ENCODE results near the gene TENM3.
"Not testable (repeated sequence)": the region's sequence is repeated elsewhere in the genome, so short reads cannot be mapped to it uniquely, and the experiment has no call there.

TENM3 gene

DNA sequence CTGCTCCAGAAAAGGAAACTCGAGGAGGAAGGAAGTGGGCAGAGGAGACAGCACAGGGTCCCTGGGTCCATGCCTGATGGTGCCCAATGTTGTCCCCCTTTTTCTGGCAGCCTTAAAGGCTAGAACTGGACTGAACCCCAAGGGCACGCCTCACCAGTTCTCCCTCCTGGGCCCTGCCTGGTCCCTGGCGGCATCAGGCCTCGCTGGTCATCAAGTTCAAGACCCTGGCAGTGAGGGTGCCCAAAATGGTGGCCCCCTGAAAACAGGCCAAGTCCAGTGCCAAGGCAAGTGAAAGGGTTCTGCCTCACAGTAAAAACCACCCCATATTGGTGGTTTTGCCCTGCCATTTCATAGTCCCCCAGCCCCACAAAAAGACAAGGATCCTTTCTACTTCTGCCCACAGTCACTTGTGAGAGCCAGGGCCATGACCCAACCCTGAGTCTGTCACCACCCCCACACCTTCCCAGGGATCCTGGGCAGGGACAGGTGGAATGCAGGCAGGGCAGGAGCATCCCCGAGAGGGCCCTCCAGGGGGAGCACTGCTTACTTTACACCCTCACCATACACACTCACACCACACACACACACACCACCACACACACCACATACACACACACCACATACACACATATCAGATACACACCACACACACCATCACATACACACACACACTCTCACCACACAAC lies 566.4 kb downstream of the TENM3 start:
- Mint-ChIP-seq H3K27me3 (peaks cover 1% of the 10 kb centered on the region), H3K9me3 (peaks cover 8% of the 10 kb centered on the region), H3K4me3 (no peak overlapping the region), H3K27ac (peak overlapping the region; percentile 46), H3K36me3 (no peaks in the 10 kb centered on the region), H3K4me1 (peaks cover 21% of the 10 kb centered on the region)

DNA sequence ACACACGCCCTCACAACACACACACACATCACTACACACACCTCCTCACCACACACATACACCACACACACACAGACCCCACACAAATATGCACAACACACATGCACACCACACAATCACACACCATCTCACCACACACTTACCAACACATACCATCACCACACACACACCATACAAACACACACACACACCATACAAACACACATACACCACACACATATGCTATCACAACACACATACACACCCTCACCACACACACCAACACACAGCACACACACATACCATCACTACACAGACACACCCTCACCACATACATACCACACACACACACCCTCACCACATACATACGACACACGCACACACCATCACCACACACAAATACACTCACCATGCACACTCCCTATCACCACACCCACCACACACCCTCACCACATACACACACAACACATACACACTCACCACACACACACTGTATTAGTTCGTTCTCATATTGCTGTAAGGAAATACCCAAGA lies 567.0 kb downstream of the TENM3 start:
- peaks cover 8% of the 10 kb centered on the region for H3K9me3 Mint-ChIP-seq
- H3K4me1 Mint-ChIP-seq = peaks cover 21% of the 10 kb centered on the region
- no peaks in the 10 kb centered on the region for H3K36me3 Mint-ChIP-seq
- no peak overlapping the region for H3K4me3 Mint-ChIP-seq
- H3K27me3 Mint-ChIP-seq = peaks cover 1% of the 10 kb centered on the region
- H3K27ac Mint-ChIP-seq = no peak overlapping the region

DNA sequence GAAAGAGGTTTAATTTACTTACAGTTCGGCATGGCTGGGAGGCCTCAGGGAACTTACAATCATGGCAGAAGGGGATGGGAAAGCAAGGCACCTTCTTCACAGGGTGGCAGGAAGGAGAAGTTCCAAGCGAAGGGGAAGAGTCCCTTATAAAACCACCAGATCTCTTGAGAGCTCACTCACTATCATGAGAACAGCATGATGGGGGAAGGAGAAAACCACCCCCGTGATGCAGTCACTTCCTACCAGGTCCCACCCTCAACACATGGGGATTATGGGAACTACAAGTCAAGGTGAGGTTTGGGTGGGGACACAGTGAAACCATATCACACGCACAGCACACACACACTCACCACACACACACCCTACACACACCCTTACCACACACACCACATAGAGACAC lies 569.7 kb downstream of the TENM3 start:
- Mint-ChIP-seq H3K9me3 (peaks cover 8% of the 10 kb centered on the region), H3K27me3 (no peaks in the 10 kb centered on the region), H3K4me3 (no peak overlapping the region), H3K36me3 (no peaks in the 10 kb centered on the region), H3K27ac (no peak overlapping the region), H3K4me1 (peaks cover 15% of the 10 kb centered on the region)

- H3K36me3 Mint-ChIP-seq, H3K4me3 Mint-ChIP-seq, H3K4me1 Mint-ChIP-seq, H3K27ac Mint-ChIP-seq, H3K27me3 Mint-ChIP-seq, H3K9me3 Mint-ChIP-seq: not testable (repeated sequence)
These were observed 570.9 kb downstream of the TENM3 start for GRCh38 chr4:182814065-182814464.

DNA sequence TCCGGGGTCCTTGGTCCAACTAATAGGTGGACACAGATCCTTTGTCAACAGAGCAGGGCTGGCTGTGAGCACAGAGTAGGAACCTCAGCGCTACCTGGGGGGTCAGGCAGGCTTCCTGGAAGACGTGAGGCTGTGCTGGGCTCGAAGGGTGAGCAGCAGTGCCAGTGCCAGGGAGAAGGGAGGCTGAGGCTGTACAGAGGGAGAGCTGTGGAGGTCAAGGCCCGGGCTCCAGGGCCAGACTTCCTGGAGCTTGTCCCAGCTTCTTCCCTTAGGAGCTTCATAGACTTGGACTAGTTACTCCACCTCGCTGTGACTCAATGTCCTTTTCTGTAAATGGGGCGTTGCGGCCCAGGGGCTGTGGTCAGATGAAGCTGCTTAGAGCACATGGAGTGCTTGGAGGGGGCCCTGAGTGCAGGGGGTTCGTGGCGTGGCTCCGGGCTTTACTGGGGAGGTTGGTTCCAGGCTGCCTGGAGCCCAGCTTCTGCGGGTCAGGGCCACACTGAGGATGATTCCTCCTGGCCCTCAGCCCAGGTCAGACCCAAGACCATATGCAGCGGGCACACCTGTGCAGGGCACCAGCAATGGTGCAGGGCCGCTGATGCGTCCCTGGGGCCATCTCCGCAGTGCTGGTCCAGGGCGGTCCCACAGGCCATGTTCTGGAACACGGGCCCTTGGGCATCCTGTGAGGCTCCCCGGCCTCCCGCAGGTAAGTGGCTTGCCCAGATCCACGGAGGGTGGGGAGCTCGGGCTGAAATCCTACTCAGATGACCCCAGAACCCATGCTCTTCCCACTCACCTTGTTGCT lies 575.9 kb downstream of the TENM3 start:
- no peaks in the 10 kb centered on the region for H3K4me1 Mint-ChIP-seq
- no peak overlapping the region for H3K4me3 Mint-ChIP-seq
- no peaks in the 10 kb centered on the region for H3K36me3 Mint-ChIP-seq
- no peaks in the 10 kb centered on the region for H3K9me3 Mint-ChIP-seq
- no peaks in the 10 kb centered on the region for H3K27me3 Mint-ChIP-seq
- H3K27ac Mint-ChIP-seq = no peak overlapping the region

DNA sequence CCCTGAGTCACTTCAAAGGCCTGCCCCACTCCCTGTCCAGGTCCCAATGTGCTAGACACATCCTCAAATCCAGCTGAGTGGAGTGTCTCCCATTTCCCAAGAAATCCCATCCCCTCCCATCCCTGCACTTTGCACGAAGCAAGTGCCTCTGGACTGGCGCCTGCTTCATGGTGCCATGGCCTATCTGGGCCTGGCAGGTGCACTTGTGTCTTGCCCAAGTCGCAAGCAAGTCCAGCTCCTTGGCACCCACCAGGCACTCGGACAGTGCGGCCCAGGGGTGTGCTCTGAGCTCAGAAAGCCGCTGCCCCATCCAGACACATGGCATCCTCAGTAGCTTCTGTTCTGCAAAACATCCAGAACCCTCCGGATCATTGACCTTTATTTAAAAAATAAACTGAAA lies 576.5 kb downstream of the TENM3 start:
- no peak overlapping the region for H3K27ac Mint-ChIP-seq
- H3K36me3 Mint-ChIP-seq = no peaks in the 10 kb centered on the region
- no peaks in the 10 kb centered on the region for H3K4me1 Mint-ChIP-seq
- H3K27me3 Mint-ChIP-seq = no peaks in the 10 kb centered on the region
- H3K4me3 Mint-ChIP-seq = no peak overlapping the region
- no peaks in the 10 kb centered on the region for H3K9me3 Mint-ChIP-seq

DNA sequence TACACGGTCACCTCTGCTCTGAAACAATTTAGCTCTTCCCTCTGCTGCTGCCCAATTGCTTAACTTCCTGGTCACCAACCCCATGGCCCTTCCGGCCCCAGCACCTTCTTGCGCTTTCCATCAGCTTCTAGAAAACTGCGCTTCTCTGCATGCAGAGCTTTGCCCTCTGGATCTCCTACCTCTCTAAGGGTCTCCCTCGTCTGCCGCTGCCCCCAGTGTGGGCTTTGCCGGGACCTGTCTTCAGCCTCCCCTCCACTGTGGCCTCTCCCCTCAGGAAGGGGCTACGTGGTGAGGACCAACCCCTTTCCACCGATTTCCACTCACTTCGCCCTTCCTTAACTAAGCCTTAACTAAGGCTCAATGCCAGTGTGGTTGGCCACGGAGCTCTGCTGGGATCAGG lies 579.4 kb downstream of the TENM3 start:
- no peaks in the 10 kb centered on the region for H3K36me3 Mint-ChIP-seq
- H3K27ac Mint-ChIP-seq = no peak overlapping the region
- no peaks in the 10 kb centered on the region for H3K4me1 Mint-ChIP-seq
- H3K9me3 Mint-ChIP-seq = no peaks in the 10 kb centered on the region
- peaks cover 2% of the 10 kb centered on the region for H3K27me3 Mint-ChIP-seq
- H3K4me3 Mint-ChIP-seq = no peak overlapping the region

- Mint-ChIP-seq H3K4me1 (no peaks in the 10 kb centered on the region), H3K36me3 (no peaks in the 10 kb centered on the region), H3K27ac (no peak overlapping the region), H3K9me3 (no peaks in the 10 kb centered on the region), H3K4me3 (no peak overlapping the region), H3K27me3 (peaks cover 2% of the 10 kb centered on the region)
These were observed 580.4 kb downstream of the TENM3 start for GRCh38 chr4:182823576-182823975.

GRCh38 chr4:182825003-182825402 lies 581.8 kb downstream of the TENM3 start:
- peaks cover 2% of the 10 kb centered on the region for H3K27me3 Mint-ChIP-seq
- H3K9me3 Mint-ChIP-seq = no peaks in the 10 kb centered on the region
- no peaks in the 10 kb centered on the region for H3K36me3 Mint-ChIP-seq
- H3K4me1 Mint-ChIP-seq = no peaks in the 10 kb centered on the region
- H3K4me3 Mint-ChIP-seq = no peak overlapping the region
- no peak overlapping the region for H3K27ac Mint-ChIP-seq

- Mint-ChIP-seq H3K9me3 (no peaks in the 10 kb centered on the region), H3K27me3 (peaks cover 2% of the 10 kb centered on the region), H3K4me3 (no peak overlapping the region), H3K4me1 (no peaks in the 10 kb centered on the region), H3K27ac (no peak overlapping the region), H3K36me3 (no peaks in the 10 kb centered on the region)
These were observed 582.6 kb downstream of the TENM3 start for GRCh38 chr4:182825786-182826185.

- Mint-ChIP-seq H3K9me3 (no peaks in the 10 kb centered on the region), H3K4me1 (no peaks in the 10 kb centered on the region), H3K36me3 (no peaks in the 10 kb centered on the region), H3K27me3 (peaks cover 5% of the 10 kb centered on the region), H3K4me3 (no peak overlapping the region), H3K27ac (no peak overlapping the region)
These were observed 583.2 kb downstream of the TENM3 start for GRCh38 chr4:182826391-182826790.

DNA sequence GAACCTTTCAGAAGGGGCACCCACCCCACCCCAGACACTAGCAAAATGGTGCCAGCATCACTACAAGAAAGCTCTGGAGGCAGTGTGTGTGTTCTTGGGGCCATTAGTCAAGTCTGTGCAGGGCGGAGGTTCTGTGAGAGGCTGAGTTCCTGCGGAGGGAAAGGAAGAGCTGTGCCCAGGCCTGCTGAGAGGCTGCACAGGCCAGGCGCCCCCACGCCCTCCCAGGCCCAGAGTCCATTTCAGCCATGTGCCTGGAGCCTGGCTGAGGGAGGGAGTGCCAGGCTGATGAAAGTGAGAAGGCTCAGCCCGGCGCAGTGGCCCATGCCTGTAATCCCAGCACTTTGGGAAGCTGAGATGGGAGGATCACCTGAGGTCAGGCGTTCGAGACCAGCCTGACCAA lies 584.0 kb downstream of the TENM3 start:
- Mint-ChIP-seq H3K9me3 (no peaks in the 10 kb centered on the region), H3K4me1 (no peaks in the 10 kb centered on the region), H3K4me3 (no peak overlapping the region), H3K27me3 (peaks cover 5% of the 10 kb centered on the region), H3K36me3 (no peaks in the 10 kb centered on the region), H3K27ac (no peak overlapping the region)

- Mint-ChIP-seq H3K4me3 (no peak overlapping the region), H3K4me1 (no peaks in the 10 kb centered on the region), H3K27me3 (peaks cover 9% of the 10 kb centered on the region), H3K27ac (no peak overlapping the region), H3K9me3 (no peaks in the 10 kb centered on the region), H3K36me3 (no peaks in the 10 kb centered on the region)
These were observed 584.8 kb downstream of the TENM3 start for GRCh38 chr4:182827954-182828353.

GRCh38 chr4:182828360-182829025 lies 585.3 kb downstream of the TENM3 start:
- Mint-ChIP-seq H3K27me3 (peaks cover 9% of the 10 kb centered on the region), H3K36me3 (no peaks in the 10 kb centered on the region), H3K4me3 (no peak overlapping the region), H3K27ac (no peak overlapping the region), H3K4me1 (no peaks in the 10 kb centered on the region), H3K9me3 (no peaks in the 10 kb centered on the region)

GRCh38 chr4:182829196-182829595 lies 586.0 kb downstream of the TENM3 start:
- Mint-ChIP-seq H3K27me3 (peaks cover 9% of the 10 kb centered on the region), H3K4me3 (no peak overlapping the region), H3K4me1 (no peaks in the 10 kb centered on the region), H3K36me3 (no peaks in the 10 kb centered on the region), H3K27ac (no peak overlapping the region), H3K9me3 (no peaks in the 10 kb centered on the region)

- no peak overlapping the region for H3K4me3 Mint-ChIP-seq
- H3K27ac Mint-ChIP-seq = no peak overlapping the region
- H3K27me3 Mint-ChIP-seq = peaks cover 21% of the 10 kb centered on the region
- H3K4me1 Mint-ChIP-seq = no peaks in the 10 kb centered on the region
- no peaks in the 10 kb centered on the region for H3K36me3 Mint-ChIP-seq
- H3K9me3 Mint-ChIP-seq = no peaks in the 10 kb centered on the region
These were observed 588.2 kb downstream of the TENM3 start for GRCh38 chr4:182831376-182831775.

Measured in activated naive CD4-positive, alpha-beta T cell treated with anti-CD3 and anti-CD28 coated beads, Interleukin-2, amount 50 U/mL, for 24 hours (primary cell).